ENCODE measurements around the gene C1orf87.

Gene C1orf87

GRCh38 chr1:60069691-60070090 lies 3.9 kb downstream of the C1orf87 start:
- FAIRE-seq, result no peak
- no peak for TF ChIP-seq SPI1 (IDR thresholded peaks at IDR 0.05; ENCODE audit: low read depth, low read length)
- TF ChIP-seq PAX5 (IDR thresholded peaks at IDR 0.05; ENCODE audit: insufficient read depth, low read length, severe bottlenecking), result no peak
- TF ChIP-seq POU2F2 (IDR thresholded peaks at IDR 0.05; ENCODE audit: low read depth, low read length), result no peak
- TF ChIP-seq TAF1 (IDR thresholded peaks at IDR 0.05; ENCODE audit: low read depth, low read length), result no peak
- no peak for TF ChIP-seq POLR2AphosphoS5 (IDR thresholded peaks at IDR 0.05; ENCODE audit: low read depth, low read length)
- TF ChIP-seq POLR2A (IDR thresholded peaks at IDR 0.05; ENCODE audit: low read depth, low read length), result no peak
- no peak for DNase-seq (ENCODE audit: insufficient read length, low spot score)

- no peak for FAIRE-seq
- TF ChIP-seq POLR2AphosphoS5 (IDR thresholded peaks at IDR 0.05; ENCODE audit: low read depth, low read length), result no peak
- no peak for TF ChIP-seq POLR2A (IDR thresholded peaks at IDR 0.05; ENCODE audit: low read depth, low read length)
- no peak for TF ChIP-seq SPI1 (IDR thresholded peaks at IDR 0.05; ENCODE audit: low read depth, low read length)
- TF ChIP-seq TAF1 (IDR thresholded peaks at IDR 0.05; ENCODE audit: low read depth, low read length), result no peak
- no peak for TF ChIP-seq PAX5 (IDR thresholded peaks at IDR 0.05; ENCODE audit: insufficient read depth, low read length, severe bottlenecking)
- TF ChIP-seq POU2F2 (IDR thresholded peaks at IDR 0.05; ENCODE audit: low read depth, low read length), result no peak
- DNase-seq (ENCODE audit: insufficient read length, low spot score), result no peak
Observed at GRCh38 chr1:60068393-60069045, 5.1 kb downstream of the C1orf87 start.

- no peak for TF ChIP-seq POU2F2 (IDR thresholded peaks at IDR 0.05; ENCODE audit: low read depth, low read length)
- TF ChIP-seq POLR2A (IDR thresholded peaks at IDR 0.05; ENCODE audit: low read depth, low read length), result no peak
- no peak for TF ChIP-seq PAX5 (IDR thresholded peaks at IDR 0.05; ENCODE audit: insufficient read depth, low read length, severe bottlenecking)
- TF ChIP-seq POLR2AphosphoS5 (IDR thresholded peaks at IDR 0.05; ENCODE audit: low read depth, low read length), result no peak
- no peak for TF ChIP-seq TAF1 (IDR thresholded peaks at IDR 0.05; ENCODE audit: low read depth, low read length)
- TF ChIP-seq SPI1 (IDR thresholded peaks at IDR 0.05; ENCODE audit: low read depth, low read length), result no peak
- DNase-seq (ENCODE audit: insufficient read length, low spot score) (no peak), FAIRE-seq (no peak)
Observed at GRCh38 chr1:60066001-60066400, 7.6 kb downstream of the C1orf87 start.

GRCh38 chr1:60065199-60065598 lies 8.4 kb downstream of the C1orf87 start:
- DNase-seq (ENCODE audit: insufficient read length, low spot score) (no peak), FAIRE-seq (no peak)

GRCh38 chr1:60063561-60063960 lies 10.0 kb downstream of the C1orf87 start:
- FAIRE-seq, result no peak
- no peak for DNase-seq (ENCODE audit: insufficient read length, low spot score)
- no peak for TF ChIP-seq SPI1 (IDR thresholded peaks at IDR 0.05; ENCODE audit: low read depth, low read length)
- no peak for TF ChIP-seq POU2F2 (IDR thresholded peaks at IDR 0.05; ENCODE audit: low read depth, low read length)
- no peak for TF ChIP-seq TAF1 (IDR thresholded peaks at IDR 0.05; ENCODE audit: low read depth, low read length)
- TF ChIP-seq PAX5 (IDR thresholded peaks at IDR 0.05; ENCODE audit: insufficient read depth, low read length, severe bottlenecking), result no peak
- TF ChIP-seq POLR2A (IDR thresholded peaks at IDR 0.05; ENCODE audit: low read depth, low read length), result no peak
- no peak for TF ChIP-seq POLR2AphosphoS5 (IDR thresholded peaks at IDR 0.05; ENCODE audit: low read depth, low read length)

More at GRCh38 chr1:60065199-60065598, 8.4 kb downstream of the C1orf87 start:
- no peak for TF ChIP-seq PAX5 (IDR thresholded peaks at IDR 0.05; ENCODE audit: insufficient read depth, low read length, severe bottlenecking)
- no peak for TF ChIP-seq POLR2A (IDR thresholded peaks at IDR 0.05; ENCODE audit: low read depth, low read length)
- no peak for TF ChIP-seq POU2F2 (IDR thresholded peaks at IDR 0.05; ENCODE audit: low read depth, low read length)
- TF ChIP-seq TAF1 (IDR thresholded peaks at IDR 0.05; ENCODE audit: low read depth, low read length), result no peak
- no peak for TF ChIP-seq POLR2AphosphoS5 (IDR thresholded peaks at IDR 0.05; ENCODE audit: low read depth, low read length)
- no peak for TF ChIP-seq SPI1 (IDR thresholded peaks at IDR 0.05; ENCODE audit: low read depth, low read length)

GRCh38 chr1:60059468-60059867 lies 14.1 kb downstream of the C1orf87 start:
- DNase-seq (ENCODE audit: insufficient read length, low spot score) (no peak), FAIRE-seq (no peak)
- TF ChIP-seq TAF1 (IDR thresholded peaks at IDR 0.05; ENCODE audit: low read depth, low read length), result no peak
- no peak for TF ChIP-seq POLR2AphosphoS5 (IDR thresholded peaks at IDR 0.05; ENCODE audit: low read depth, low read length)

- DNase-seq (ENCODE audit: insufficient read length, low spot score), result no peak
- no peak for TF ChIP-seq SPI1 (IDR thresholded peaks at IDR 0.05; ENCODE audit: low read depth, low read length)
- TF ChIP-seq POU2F2 (IDR thresholded peaks at IDR 0.05; ENCODE audit: low read depth, low read length), result no peak
- TF ChIP-seq POLR2A (IDR thresholded peaks at IDR 0.05; ENCODE audit: low read depth, low read length), result no peak
- no peak for TF ChIP-seq POLR2AphosphoS5 (IDR thresholded peaks at IDR 0.05; ENCODE audit: low read depth, low read length)
- TF ChIP-seq TAF1 (IDR thresholded peaks at IDR 0.05; ENCODE audit: low read depth, low read length), result no peak
- TF ChIP-seq PAX5 (IDR thresholded peaks at IDR 0.05; ENCODE audit: insufficient read depth, low read length, severe bottlenecking), result no peak
- FAIRE-seq, result no peak
Observed at GRCh38 chr1:60055336-60055735, 18.2 kb downstream of the C1orf87 start.

- FAIRE-seq (no peak), DNase-seq (ENCODE audit: insufficient read length, low spot score) (no peak)
- TF ChIP-seq POU2F2 (IDR thresholded peaks at IDR 0.05; ENCODE audit: low read depth, low read length) (no peak), POLR2A (IDR thresholded peaks at IDR 0.05; ENCODE audit: low read depth, low read length) (no peak), SPI1 (IDR thresholded peaks at IDR 0.05; ENCODE audit: low read depth, low read length) (no peak), POLR2AphosphoS5 (IDR thresholded peaks at IDR 0.05; ENCODE audit: low read depth, low read length) (no peak), PAX5 (IDR thresholded peaks at IDR 0.05; ENCODE audit: insufficient read depth, low read length, severe bottlenecking) (no peak)
Observed at GRCh38 chr1:60054374-60054773, 19.2 kb downstream of the C1orf87 start.

GRCh38 chr1:60052601-60053000 lies 21.0 kb downstream of the C1orf87 start:
- no peak for FAIRE-seq
- TF ChIP-seq TAF1 (IDR thresholded peaks at IDR 0.05; ENCODE audit: low read depth, low read length) (no peak), POLR2A (IDR thresholded peaks at IDR 0.05; ENCODE audit: low read depth, low read length) (no peak), POLR2AphosphoS5 (IDR thresholded peaks at IDR 0.05; ENCODE audit: low read depth, low read length) (no peak), PAX5 (IDR thresholded peaks at IDR 0.05; ENCODE audit: insufficient read depth, low read length, severe bottlenecking) (no peak), SPI1 (IDR thresholded peaks at IDR 0.05; ENCODE audit: low read depth, low read length) (no peak), POU2F2 (IDR thresholded peaks at IDR 0.05; ENCODE audit: low read depth, low read length) (no peak)
- no peak for DNase-seq (ENCODE audit: insufficient read length, low spot score)

- FAIRE-seq, result no peak
- TF ChIP-seq PAX5 (IDR thresholded peaks at IDR 0.05; ENCODE audit: insufficient read depth, low read length, severe bottlenecking) (no peak), POU2F2 (IDR thresholded peaks at IDR 0.05; ENCODE audit: low read depth, low read length) (no peak), SPI1 (IDR thresholded peaks at IDR 0.05; ENCODE audit: low read depth, low read length) (no peak), POLR2AphosphoS5 (IDR thresholded peaks at IDR 0.05; ENCODE audit: low read depth, low read length) (no peak), POLR2A (IDR thresholded peaks at IDR 0.05; ENCODE audit: low read depth, low read length) (no peak)
- DNase-seq (ENCODE audit: insufficient read length, low spot score), result no peak
Observed at GRCh38 chr1:60051191-60051590, 22.4 kb downstream of the C1orf87 start.

Data from GM12891 (cell line).